ENCODE results near the gene PRXL2C. TPM values are rescaled to one million over a fixed set of nuclear protein-coding genes. Genes with fewer than 3 reads are reported as not detected.
"Not testable (repeated sequence)": the region's sequence is repeated elsewhere in the genome, so short reads cannot be mapped to it uniquely, and the experiment has no call there.

Gene PRXL2C, protein sequence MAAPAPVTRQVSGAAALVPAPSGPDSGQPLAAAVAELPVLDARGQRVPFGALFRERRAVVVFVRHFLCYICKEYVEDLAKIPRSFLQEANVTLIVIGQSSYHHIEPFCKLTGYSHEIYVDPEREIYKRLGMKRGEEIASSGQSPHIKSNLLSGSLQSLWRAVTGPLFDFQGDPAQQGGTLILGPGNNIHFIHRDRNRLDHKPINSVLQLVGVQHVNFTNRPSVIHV
- total RNA-seq, result 10 to 100 TPM; 19.3 to 25.3 TPM
- long read RNA-seq, partial matches to known transcripts, result 1 of 4 reads
- long read RNA-seq, other reads (novel, unspliced or antisense), result 0 of 4 reads

DNA sequence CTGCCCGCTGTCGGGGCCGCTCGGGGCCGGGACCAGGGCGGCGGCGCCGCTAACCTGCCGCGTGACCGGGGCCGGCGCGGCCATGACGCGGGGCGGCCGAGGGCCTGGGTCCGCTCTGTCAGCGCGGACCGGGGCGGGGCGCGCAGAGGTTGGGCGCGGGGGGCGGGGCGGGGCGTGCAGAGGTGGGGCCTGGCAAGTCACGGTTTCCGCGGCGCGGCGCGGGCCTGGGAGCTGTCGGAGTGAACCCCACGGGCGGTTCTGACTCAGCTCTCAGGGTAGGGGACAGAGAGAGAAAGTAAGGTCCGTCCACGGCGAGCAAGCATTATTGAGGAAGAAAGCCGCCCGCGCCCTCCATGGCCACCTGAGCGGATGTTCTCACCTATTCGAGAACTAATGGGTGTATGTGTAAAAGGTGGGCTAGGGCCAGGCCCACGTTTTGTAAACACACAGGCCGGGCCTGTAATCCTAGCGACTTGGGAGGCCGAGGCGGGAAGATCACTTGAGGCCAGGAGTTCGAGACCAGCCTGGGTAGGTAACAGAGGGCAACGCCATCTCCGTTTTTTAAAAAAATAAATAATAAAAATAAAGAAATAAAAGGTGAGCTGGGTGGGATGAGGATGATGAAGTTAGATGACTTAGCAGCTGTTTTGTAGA is at the start of gene PRXL2C:
PRXL2C (minus strand) TSS at position 120 of the 654 bp plus-strand sequence; CDS start at position 84, 36 bp downstream.
- DNase-seq (peak; percentile 92), ATAC-seq (peak; percentile 88 to 90)
- intact Hi-C loops (cut with DNase I), result loop anchor here in 1 of 2 donors (10.0 kb wide), 1 partner anchor 91 kb away; no protein-coding TSS in a partner anchor

DNA sequence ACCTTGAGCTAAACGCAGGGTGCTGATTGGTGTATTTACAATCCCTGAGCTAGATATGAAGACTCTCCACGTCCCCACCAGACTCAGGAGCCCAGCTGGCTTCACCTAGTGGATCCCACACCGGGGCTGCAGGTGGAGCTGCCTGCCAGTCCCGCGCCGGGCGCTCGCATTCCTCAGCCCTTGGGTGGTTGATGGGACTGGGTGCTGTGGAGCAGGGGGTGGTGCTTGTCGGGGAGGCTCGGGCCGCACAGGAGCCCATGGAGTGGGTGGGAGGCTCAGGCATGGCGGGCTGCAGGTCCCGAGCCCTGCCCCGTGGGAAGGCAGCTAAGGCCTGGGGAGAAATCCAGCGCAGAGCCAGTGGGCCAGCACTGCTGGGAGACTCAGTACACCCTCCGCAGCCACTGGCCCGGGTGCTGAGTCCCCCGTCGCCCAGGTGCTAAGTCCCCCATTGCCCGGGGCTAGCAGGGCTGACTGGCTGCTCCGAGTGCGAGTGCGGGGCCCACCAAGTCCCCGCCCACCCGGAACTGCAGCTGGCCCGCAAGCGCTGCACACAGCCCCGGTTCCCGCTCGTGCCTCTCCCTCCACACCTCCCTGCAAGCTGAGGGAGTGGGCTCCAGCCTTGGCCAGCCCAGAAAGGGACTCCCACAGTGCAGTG is 45.7 kb upstream of the PRXL2C start:
- ATAC-seq; DNase-seq; intact Hi-C loops (cut with DNase I): not testable (repeated sequence)

DNA sequence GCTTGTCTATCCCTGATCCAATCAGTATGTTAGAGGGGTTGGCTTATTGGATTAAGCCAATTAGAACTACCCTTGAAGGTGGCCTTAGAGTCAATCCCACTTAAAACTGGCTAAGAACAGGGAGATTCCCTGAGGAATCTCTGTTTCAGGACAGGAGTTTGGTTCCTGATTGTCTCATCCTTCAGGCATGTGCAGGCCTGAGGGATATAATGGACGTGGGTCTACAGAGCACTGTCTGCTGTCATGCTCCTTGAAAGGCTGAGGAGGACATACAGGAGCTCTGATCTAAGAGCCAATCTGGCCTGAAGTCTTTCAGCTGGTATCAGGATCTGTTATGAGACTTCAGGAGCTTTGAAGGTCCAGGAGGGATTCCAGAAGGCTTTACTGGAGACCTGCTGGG is 36.2 kb upstream of the PRXL2C start:
- ATAC-seq (no peak), DNase-seq (no peak)
- intact Hi-C loops (cut with DNase I), result no loop called here

DNA sequence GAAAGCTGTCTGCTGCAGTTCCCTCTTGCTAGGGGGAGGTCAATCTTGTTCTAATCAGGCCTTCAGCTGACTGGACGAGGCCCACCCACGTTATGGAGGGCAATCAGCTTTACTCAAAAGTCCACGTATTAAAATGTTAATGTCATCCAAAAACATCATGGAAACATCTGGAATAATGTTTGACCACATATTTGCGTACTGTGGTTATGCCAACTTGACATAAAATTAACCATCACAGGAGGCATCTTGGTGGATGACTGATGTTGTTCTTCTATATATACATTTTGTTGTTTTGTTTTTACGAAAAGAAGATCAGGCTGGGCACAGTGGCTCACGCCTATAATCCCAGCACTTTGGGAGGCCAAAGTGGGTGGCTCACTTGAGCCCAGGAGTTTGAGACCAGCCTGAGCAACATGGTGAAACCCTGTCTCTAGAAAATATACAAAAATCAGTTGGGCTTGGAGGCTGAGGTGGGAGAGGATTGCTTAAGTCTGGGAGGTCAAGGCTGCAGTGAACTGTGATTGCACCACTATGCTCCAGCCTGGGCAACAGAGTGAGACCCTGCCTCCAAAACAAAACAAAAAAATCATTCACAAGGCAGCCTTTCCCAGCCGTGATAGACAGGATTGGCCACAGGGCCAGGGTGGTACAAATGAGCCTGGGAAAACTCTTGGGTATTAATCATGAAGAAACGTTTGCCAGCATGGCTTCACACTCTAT is 33.8 kb upstream of the PRXL2C start:
- DNase-seq, result no peak
- intact Hi-C loops (cut with DNase I), result no loop called here
- no peak for ATAC-seq

DNA sequence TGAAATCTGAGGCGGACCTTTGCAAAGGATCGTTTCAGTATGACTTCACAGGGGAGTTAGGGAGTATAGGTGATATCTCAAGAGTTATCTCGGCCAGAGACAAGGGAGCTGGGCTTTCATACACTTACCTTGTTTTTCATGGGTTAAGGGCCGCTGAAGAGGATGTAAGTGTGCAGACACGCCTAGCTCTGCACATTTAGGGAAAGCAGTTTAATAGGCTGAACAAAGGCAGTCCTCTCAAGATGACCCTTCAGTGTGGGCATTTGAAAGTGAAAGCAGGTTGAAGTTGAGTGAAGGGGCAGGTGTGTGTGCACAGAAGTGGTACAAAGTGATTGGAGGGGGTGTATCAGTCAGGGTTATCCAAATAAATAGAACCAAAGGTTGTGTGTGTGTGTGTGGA is 33.1 kb upstream of the PRXL2C start:
- no peak for DNase-seq
- intact Hi-C loops (cut with DNase I), result no loop called here
- ATAC-seq, result no peak

DNA sequence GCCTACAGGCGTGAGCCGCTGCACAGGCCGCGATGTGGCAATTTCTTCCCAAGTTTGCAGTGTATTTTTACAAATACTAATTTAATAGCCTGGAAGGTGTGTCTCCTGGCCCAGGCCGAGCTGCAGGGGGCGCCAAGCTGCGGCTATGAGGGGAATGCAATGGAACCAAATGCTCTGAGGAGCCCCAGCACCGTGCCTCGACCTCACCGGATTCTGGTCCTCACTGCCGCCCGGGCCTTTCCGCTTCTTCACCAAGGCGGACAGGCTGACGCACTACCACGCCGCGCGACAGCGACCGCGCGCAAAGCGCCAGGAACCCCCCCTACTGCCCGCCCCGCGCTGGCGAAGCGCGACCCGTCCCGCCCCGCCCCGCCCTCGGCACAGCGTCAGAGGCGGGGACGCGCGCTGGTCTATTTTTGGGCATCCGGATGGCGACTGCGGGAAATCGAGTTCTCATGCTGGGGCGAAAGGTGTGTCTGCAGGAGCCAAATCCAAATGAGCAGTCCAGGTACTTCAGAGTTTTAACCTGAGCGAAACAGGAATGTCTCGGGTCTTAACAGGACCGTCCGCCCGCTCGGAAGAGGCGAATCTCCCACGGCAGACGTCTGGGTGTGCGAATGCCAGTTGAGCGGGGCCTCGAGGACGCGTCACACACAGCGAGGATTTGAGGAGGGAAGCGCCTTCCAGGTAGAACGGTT is 31.7 kb upstream of the PRXL2C start:
- peak; percentile 98 to 99 for ATAC-seq
- peak; percentile 88 for DNase-seq
- intact Hi-C loops (cut with DNase I), result no loop called here

DNA sequence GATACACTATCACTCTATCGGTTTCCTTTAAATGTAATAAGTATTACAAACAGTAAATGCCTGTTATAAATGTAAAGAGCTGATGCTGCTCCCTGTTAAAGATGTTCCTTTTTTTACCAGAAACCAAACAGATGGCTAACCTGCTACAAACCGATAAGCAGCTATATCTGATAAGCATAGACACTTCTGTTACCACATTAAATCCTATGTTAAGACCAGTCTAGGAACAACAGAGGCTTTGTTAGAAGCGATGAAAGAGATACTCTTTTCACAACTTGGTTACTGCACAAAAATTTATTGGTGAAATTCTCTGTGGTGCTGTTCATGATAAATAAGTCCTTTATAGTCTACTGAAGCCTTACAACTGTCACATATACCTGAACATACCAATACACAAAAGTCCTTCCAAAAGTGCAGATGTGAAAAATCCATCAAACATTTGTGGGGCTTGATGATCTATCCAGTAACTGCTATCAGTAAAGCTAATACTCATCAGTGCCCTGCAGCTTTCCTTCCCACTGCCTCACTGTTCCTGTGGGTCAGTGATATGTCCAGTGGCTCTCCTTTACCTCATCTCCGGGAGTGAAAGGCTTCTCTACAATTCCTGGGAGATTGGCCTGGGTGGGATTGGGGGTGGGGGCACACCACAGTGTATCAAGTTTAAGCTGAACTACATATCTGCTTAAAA is 25.8 kb upstream of the PRXL2C start:
- ATAC-seq (no peak), DNase-seq (no peak)
- intact Hi-C loops (cut with DNase I), result no loop called here

DNA sequence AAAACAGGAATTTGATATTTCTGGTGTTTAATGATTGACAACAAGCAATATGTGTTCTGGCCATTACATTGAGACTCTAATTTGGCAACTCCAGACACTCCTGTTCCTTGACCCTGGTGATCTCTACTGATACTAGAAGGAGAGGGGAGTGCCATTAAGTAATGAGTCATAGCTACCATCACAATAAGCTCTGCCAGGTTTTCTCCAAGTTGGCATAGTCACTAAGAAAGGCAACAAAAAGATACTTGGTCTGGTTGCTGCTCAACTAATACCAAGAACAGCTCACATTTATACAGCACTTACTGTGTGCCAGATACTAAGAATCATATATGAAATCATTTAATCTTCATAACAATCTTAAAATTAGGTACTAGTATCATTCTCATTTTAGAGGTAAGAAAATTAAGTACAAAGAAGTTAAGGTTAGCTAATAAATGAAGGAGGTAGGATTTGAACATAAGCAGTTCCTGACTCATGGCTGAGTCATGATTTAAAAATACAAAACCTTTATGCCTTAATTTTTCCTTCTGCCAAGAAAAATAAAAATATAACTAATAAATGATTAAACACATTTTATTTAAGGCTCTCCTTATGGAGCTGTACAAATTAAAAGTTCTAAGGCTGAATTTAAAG is 19.9 kb upstream of the PRXL2C start:
- no peak for DNase-seq
- intact Hi-C loops (cut with DNase I), result no loop called here
- peak in 1 of 2 donors; percentile 82 for ATAC-seq

DNA sequence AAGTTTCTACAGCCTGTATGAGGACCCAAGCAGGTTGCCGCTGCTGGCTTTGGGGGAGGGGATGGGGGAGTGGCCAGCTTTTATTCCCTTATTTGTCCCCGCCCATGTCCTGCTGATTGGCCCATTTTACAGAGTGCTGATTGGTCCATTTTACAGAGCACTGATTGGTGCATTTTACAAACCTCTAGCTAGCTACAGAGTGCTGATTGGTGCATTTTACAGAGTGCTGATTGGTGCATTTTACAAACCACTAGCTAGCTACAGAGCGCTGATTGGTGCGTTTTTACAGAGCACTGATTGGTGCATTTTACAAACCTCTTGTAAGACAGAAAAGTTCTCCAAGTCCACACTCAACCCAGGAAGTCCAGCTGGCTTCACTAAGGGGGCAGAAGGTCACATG is 18.7 kb upstream of the PRXL2C start:
- DNase-seq; intact Hi-C loops (cut with DNase I); ATAC-seq: not testable (repeated sequence)

DNA sequence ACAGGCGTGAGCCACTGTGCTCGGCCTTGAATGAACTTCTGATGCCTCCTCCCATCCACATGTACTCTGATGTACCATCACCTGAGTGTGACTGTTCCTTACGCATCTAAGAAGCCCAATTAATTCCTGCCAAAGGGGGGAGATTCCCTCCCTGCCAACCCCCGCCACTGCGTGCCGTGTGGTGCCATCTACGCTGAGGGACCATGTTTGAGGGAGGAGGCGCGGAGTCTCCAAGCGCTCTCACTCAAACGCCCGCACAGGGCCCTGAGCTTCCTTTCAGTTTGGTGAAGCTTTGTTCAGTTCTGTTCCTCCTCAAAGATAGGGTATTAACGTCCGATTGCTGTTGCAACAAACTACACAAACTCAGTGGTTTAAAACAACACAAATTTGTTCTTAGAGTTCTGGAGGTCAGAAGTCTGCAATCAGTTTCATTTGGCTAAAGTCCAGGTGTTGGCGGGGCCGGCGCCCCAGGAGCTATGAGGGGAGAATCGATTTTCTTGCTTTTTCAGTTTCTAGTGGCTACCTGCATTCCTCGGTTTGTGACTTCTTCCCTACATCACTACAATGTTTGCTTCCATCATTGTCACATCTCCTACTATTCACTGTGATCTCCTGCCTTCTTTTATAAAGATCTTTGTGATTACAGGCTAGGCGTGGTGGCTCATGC is 13.9 kb upstream of the PRXL2C start:
- DNase-seq (no peak), ATAC-seq (no peak)
- intact Hi-C loops (cut with DNase I), result loop anchor here in 1 of 2 donors (10.0 kb wide), 1 partner anchor 224 kb away; no protein-coding TSS in a partner anchor

DNA sequence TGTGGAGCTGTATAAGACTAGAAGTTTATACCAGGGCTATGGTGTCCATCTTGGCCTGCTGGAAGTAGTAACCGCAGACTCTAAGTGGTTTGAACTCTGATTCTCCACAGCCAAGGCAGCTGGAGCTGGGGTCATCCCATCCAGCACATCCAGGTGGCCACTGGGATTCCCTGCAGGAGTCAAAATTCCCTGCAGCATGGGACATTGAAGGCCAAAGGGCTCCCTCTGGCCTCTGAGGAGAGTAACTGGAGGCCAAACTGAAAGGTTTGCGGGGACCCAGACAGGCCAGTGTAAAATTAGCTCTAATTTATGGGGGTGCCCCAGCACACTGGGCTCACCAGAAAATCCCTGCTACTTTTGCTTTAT is 12.2 kb upstream of the PRXL2C start:
- DNase-seq (no peak), ATAC-seq (no peak)
- intact Hi-C loops (cut with DNase I), result loop anchor here in 1 of 2 donors (2.0 to 10.0 kb wide), 2 partner anchors 223 to 341 kb away; no protein-coding TSS in a partner anchor

DNA sequence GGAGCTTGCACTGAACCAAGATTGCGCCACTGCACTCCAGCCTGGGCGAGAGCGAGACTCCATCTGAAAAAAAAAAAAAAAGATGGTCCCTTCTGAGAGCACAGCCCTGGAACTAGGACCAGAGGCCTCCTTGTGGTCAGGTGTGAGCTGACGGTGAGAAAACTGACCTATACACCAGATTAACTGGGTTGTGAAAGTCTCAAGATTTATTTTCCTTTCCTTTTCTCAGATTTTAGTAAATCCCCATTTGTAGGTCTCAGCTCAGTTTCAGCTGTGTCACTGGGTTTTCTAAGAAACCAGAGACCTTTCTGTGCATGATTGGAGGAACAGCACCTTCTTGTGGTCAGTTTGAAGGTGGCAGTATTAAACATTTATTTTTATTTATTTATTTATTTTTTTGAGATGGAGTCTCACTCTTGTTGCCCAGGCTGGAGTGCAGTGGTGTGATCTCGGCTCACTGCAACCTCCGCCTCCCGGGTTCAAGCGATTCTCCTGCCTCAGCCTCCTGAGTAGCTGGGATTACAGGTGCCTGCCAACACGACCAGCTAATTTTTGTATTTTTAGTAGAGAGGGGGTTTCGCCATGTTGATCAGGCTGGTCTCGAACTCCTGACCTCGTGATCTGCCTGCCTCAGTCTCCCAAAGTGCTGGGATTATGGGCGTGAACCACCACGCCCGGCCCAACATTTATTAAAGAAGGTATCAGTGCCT is 11.7 kb upstream of the PRXL2C start:
- intact Hi-C loops (cut with DNase I), result loop anchor here in 1 of 2 donors (2.0 to 10.0 kb wide), 2 partner anchors 222 to 340 kb away; no protein-coding TSS in a partner anchor
- ATAC-seq, result peak; percentile 70 to 71

DNA sequence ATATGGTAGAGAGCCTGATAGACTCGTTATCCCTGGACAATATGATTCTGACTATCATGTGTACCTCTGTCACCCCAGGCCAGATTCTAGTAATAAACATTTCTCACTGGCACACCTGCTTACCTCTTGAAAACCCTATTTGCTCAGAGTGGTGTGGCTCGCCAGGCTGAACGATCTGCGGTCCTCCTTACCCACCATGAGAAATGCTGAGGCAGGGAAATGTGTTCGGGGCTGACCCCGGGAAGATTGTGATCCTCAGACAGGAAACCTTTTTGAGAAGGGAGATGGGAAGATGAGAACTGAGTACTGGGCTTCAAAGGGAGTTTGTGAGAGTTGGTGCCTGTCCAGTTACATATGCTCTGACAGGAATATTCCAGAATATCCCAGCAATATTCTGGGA is 10.7 kb upstream of the PRXL2C start:
- intact Hi-C loops (cut with DNase I), result loop anchor here in 1 of 2 donors (2.0 to 10.0 kb wide), 2 partner anchors 221 to 339 kb away; no protein-coding TSS in a partner anchor
- ATAC-seq (no peak), DNase-seq (no peak)

More for the DNA sequence above, 11.7 kb upstream of the PRXL2C start:
- DNase-seq, result not testable (repeated sequence)

DNA sequence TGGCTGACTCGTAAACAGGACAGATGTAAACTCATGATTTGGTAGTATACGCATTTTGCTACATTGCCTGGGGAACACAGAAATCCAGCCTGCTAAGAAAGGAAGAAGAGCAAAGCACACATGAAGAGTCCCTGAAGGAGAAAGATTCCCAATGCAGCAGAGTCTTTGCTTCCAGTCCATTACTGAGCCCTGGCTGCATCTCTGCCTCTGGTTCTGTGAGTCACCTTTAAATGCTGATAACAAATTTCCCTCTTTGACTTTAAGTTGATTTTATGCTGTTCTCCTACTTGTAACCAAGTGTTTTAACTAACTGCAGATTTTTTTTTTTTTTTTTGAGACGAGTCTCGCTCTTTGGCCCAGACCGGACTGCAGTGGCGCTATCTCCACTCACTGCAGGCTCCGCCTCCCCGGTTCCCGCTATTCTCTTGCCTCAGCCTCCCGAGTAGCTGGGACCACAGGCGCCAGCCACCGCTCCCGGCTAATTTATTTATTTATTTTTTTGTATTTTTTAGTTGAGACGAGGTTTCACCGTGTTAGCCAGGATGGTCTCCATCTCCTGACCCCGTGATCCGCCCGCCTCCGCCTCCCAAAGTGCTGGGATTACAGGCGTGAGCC is 8.5 kb upstream of the PRXL2C start:
- intact Hi-C loops (cut with DNase I), result loop anchor here in 1 of 2 donors (10.0 kb wide), 1 partner anchor 219 kb away; no protein-coding TSS in a partner anchor
- peak in 1 of 2 donors; percentile 43 for ATAC-seq
- DNase-seq, result no peak

DNA sequence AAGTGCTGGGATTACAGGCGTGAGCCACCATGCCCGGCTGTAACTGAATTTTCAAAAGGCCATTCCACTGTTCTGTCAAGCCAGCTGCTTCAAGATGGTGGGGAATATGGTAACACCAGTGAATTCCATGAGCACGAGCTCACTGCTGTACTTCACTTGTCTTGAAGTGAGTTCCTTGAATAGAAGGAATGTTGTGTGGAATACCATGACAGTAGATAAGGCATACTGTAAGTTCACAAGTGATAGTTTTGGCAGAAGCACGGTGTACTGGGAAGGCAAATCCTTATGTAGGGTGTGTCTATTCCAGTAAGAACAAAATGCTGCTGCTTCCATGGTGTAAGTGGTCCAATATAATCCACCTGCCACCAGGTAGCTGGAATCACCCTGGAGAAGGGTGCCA is 6.6 kb upstream of the PRXL2C start:
- intact Hi-C loops (cut with DNase I), result loop anchor here in 1 of 2 donors (10.0 kb wide), 1 partner anchor 217 kb away; no protein-coding TSS in a partner anchor
- ATAC-seq, result no peak

More for the DNA sequence above, 6.6 kb upstream of the PRXL2C start:
- DNase-seq, result no peak

All from left cardiac atrium (tissue), 4 donors.